K562 (cell line): ENCODE results near the gene CMIP.

ENCODE experiments used
- CBFB ChIP-seq: sonication (generic); formaldehyde crosslinking; IDR thresholded peaks from 2 replicates; pipeline ENCODE4 v1.4.0; 2020; ENCODE audit warnings: mild to moderate bottlenecking, missing genetic modification reagents
- GATAD2A ChIP-seq: fragments of 450-650 bp; IDR thresholded peaks from 2 replicates; pipeline ENCODE4 v1.6.1; 2017
- JUNB ChIP-seq: fragments of 450-650 bp; formaldehyde crosslinking; conservative IDR thresholded peaks from 2 replicates; pipeline ENCODE4 v1.4.0; 2020; ENCODE audit warnings: mild to moderate bottlenecking
- KDM4B ChIP-seq, 2 experiments: fragments of 450-650 bp in 1 of 2; sonication (generic) in 1 of 2; IDR thresholded peaks; 2 replicates each; pipeline ENCODE4 v1.6.1; 2016 to 2017; ENCODE audit warnings: borderline replicate concordance in 2 of 2, antibody characterized with exemption in 1 of 2, low read depth in 1 of 2, mild to moderate bottlenecking in 1 of 2
- NBN ChIP-seq: fragments of 450-650 bp; IDR thresholded peaks from 2 replicates; pipeline ENCODE4 v1.6.1; 2016; ENCODE audit warnings: low read depth, mild to moderate bottlenecking
- NCOA4 ChIP-seq: fragments of 450-650 bp; IDR thresholded peaks from 2 replicates; pipeline ENCODE4 v1.6.1; 2018; ENCODE audit warnings: mild to moderate bottlenecking; ENCODE audit not compliant: partially characterized antibody
- NFIC ChIP-seq: fragments of 450-650 bp; IDR thresholded peaks from 2 replicates; pipeline ENCODE4 v1.6.1; 2017; ENCODE audit warnings: mild to moderate bottlenecking, inconsistent platforms
- RBBP5 ChIP-seq: fragments of 200-600 bp; sonication (generic); IDR thresholded peaks from 2 replicates; pipeline ENCODE4 v1.6.1; 2012; ENCODE audit warnings: borderline replicate concordance, mild to moderate bottlenecking, low read length, control low read depth, inconsistent platforms; ENCODE audit not compliant: insufficient read depth, poor library complexity, severe bottlenecking
- SMARCA5 ChIP-seq: fragments of 450-650 bp; IDR thresholded peaks from 2 replicates; pipeline ENCODE4 v1.6.1; 2016
- TCF7 ChIP-seq: sonication (generic); IDR thresholded peaks from 2 replicates; pipeline ENCODE4 v1.6.1; 2016; ENCODE audit warnings: antibody characterized with exemption, borderline replicate concordance
- ZNF354B ChIP-seq: fragments of 250-450 bp; sonication (Bioruptor Pico); IDR thresholded peaks from 2 replicates; pipeline ENCODE4 v1.4.0; 2020
- ZNF431 ChIP-seq: sonication (generic); formaldehyde crosslinking; IDR thresholded peaks from 2 replicates; pipeline ENCODE4 v1.8.0; 2022; ENCODE audit warnings: mild to moderate bottlenecking, missing genetic modification reagents
- TF ChIP-seq, protein P1 (sequence below): fragments of 150-350 bp; conservative IDR thresholded peaks from 2 replicates; pipeline ENCODE4 v1.6.1; 2014; ENCODE audit warnings: low read length
- TF ChIP-seq, protein P2 (sequence below), 2 experiments: fragments of 450-650 bp; formaldehyde crosslinking in 1 of 2; IDR thresholded peaks; 2 replicates each; pipeline versions ENCODE4 v1.4.0 to v1.6.1; 2014 to 2020; ENCODE audit warnings: mild to moderate bottlenecking in 2 of 2, borderline replicate concordance in 1 of 2, low read depth in 1 of 2

DNA sequence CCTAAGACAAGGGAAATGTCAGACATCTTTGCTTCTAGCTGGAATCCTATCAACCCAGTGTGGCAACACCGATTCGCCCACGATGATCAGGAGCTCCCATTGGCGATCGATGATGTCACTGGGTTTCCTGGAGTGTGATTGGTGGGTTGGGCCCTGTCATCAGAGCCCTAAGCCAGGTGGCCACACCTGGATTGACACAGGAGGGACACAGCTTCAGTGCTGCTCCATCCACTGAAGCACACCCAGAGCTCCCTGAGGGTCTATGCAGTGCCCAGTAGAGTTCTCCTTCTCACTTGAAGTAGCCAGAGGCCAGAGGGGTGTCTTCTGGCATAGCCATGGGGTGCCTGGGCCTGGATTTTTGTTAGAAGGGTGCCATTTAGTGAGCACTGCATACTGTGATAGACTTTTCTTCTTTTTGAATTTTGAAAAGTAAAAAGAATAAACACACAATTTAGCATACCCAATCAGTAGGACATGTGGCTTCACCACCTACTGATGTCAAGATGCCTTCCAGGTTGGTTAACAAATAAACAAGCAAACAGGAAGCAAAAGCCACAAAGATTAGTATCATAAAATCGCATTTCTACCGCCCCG, 77.6 kb downstream of the CMIP start:
- TF ChIP-seq NBN (no peak), TCF7 (no peak), NCOA4 (no peak), NFIC (no peak), RBBP5 (no peak), GATAD2A (no peak), ZNF354B (CRISPR knock-in tag) (no peak), KDM4B (IDR thresholded peaks at IDR 0.05; ENCODE audit: borderline replicate concordance in 2 of 2, low read depth in 1 of 2) (no peak), ZNF431 (CRISPR knock-in tag) (no peak), SMARCA5 (no peak), JUNB (no peak), CBFB (CRISPR knock-in tag) (no peak)
- TF ChIP-seq, protein P1, sequence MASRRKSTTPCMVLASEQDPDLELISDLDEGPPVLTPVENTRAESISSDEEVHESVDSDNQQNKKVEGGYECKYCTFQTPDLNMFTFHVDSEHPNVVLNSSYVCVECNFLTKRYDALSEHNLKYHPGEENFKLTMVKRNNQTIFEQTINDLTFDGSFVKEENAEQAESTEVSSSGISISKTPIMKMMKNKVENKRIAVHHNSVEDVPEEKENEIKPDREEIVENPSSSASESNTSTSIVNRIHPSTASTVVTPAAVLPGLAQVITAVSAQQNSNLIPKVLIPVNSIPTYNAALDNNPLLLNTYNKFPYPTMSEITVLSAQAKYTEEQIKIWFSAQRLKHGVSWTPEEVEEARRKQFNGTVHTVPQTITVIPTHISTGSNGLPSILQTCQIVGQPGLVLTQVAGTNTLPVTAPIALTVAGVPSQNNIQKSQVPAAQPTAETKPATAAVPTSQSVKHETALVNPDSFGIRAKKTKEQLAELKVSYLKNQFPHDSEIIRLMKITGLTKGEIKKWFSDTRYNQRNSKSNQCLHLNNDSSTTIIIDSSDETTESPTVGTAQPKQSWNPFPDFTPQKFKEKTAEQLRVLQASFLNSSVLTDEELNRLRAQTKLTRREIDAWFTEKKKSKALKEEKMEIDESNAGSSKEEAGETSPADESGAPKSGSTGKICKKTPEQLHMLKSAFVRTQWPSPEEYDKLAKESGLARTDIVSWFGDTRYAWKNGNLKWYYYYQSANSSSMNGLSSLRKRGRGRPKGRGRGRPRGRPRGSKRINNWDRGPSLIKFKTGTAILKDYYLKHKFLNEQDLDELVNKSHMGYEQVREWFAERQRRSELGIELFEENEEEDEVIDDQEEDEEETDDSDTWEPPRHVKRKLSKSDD, result no peak
- TF ChIP-seq, protein P2, sequence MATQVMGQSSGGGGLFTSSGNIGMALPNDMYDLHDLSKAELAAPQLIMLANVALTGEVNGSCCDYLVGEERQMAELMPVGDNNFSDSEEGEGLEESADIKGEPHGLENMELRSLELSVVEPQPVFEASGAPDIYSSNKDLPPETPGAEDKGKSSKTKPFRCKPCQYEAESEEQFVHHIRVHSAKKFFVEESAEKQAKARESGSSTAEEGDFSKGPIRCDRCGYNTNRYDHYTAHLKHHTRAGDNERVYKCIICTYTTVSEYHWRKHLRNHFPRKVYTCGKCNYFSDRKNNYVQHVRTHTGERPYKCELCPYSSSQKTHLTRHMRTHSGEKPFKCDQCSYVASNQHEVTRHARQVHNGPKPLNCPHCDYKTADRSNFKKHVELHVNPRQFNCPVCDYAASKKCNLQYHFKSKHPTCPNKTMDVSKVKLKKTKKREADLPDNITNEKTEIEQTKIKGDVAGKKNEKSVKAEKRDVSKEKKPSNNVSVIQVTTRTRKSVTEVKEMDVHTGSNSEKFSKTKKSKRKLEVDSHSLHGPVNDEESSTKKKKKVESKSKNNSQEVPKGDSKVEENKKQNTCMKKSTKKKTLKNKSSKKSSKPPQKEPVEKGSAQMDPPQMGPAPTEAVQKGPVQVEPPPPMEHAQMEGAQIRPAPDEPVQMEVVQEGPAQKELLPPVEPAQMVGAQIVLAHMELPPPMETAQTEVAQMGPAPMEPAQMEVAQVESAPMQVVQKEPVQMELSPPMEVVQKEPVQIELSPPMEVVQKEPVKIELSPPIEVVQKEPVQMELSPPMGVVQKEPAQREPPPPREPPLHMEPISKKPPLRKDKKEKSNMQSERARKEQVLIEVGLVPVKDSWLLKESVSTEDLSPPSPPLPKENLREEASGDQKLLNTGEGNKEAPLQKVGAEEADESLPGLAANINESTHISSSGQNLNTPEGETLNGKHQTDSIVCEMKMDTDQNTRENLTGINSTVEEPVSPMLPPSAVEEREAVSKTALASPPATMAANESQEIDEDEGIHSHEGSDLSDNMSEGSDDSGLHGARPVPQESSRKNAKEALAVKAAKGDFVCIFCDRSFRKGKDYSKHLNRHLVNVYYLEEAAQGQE (IDR thresholded peaks at IDR 0.05; ENCODE audit: borderline replicate concordance), result no peak
- TF ChIP-seq, protein P2 (CRISPR knock-in tag; IDR thresholded peaks at IDR 0.05; ENCODE audit: low read depth), result no peak
